Hepatocyte (in vitro differentiated cells): ENCODE measurements around the gene ALDH1A1. TPM values are rescaled to one million over a fixed set of nuclear protein-coding genes. Genes with fewer than 3 reads are reported as not detected.

Experiments
- DNase-seq: peaks from one replicate; pipeline ENCODE4 v3.0.0-alpha.2; 2016; ENCODE audit warnings: low spot score
- H2AFZ ChIP-seq: fragments of 200-600 bp; sonication (generic); 2 replicates; pipeline ENCODE4 v1.6.0; 2016; ENCODE audit warnings: antibody characterized with exemption, mild to moderate bottlenecking
- H3K27ac ChIP-seq: fragments of 200-600 bp; sonication (generic); 2 replicates; pipeline ENCODE4 v1.5.1; 2016; ENCODE audit warnings: mild to moderate bottlenecking
- H3K27me3 ChIP-seq: fragments of 200-600 bp; sonication (generic); 2 replicates; pipeline ENCODE4 v1.6.1; 2016
- H3K36me3 ChIP-seq: fragments of 200-600 bp; sonication (generic); replicated peaks from 2 replicates; pipeline ENCODE4 v1.5.1; 2016; ENCODE audit warnings: low read depth; ENCODE audit not compliant: insufficient read depth
- H3K4me1 ChIP-seq: fragments of 200-600 bp; sonication (generic); 2 replicates; pipeline ENCODE4 v1.5.1; 2016; ENCODE audit warnings: mild to moderate bottlenecking, moderate library complexity; ENCODE audit not compliant: insufficient read depth
- H3K4me2 ChIP-seq: fragments of 200-600 bp; sonication (generic); 2 replicates; pipeline ENCODE4 v1.6.0; 2016
- H3K4me3 ChIP-seq: fragments of 200-600 bp; sonication (generic); 2 replicates; pipeline ENCODE4 v1.5.1; 2016; ENCODE audit warnings: mild to moderate bottlenecking
- H3K79me2 ChIP-seq: fragments of 200-600 bp; sonication (generic); 2 replicates; pipeline ENCODE4 v1.6.0; 2017; ENCODE audit warnings: mild to moderate bottlenecking
- H3K9me2 ChIP-seq: fragments of 200-600 bp; sonication (generic); replicated peaks from 2 replicates; pipeline ENCODE4 v1.6.0; 2017; ENCODE audit warnings: mild to moderate bottlenecking; ENCODE audit not compliant: insufficient read depth
- H3K9me3 ChIP-seq: fragments of 200-600 bp; sonication (generic); 2 replicates; pipeline ENCODE4 v1.5.1; 2016; ENCODE audit warnings: low read depth, mild to moderate bottlenecking
- H4K20me1 ChIP-seq: fragments of 200-600 bp; sonication (generic); 2 replicates; pipeline ENCODE4 v1.6.0; 2016; ENCODE audit warnings: mild to moderate bottlenecking; ENCODE audit not compliant: insufficient read depth, poor library complexity, severe bottlenecking
- EZH2 ChIP-seq: fragments of 200-600 bp; sonication (generic); IDR thresholded peaks from 2 replicates; pipeline ENCODE4 v1.6.1; 2016; ENCODE audit warnings: antibody characterized with exemption, mild to moderate bottlenecking, borderline replicate concordance
- EZH2phosphoT487 ChIP-seq: fragments of 200-600 bp; sonication (generic); IDR thresholded peaks from one replicate; pipeline ENCODE4 v1.6.1; 2018; ENCODE audit warnings: antibody characterized with exemption, mild to moderate bottlenecking, low read depth, moderate library complexity; ENCODE audit not compliant: unreplicated experiment, severe bottlenecking
- WGBS: methylation state at CpG from one replicate; pipeline ENCODE4 v1.1.6; 2016; ENCODE audit warnings: low lambda C conversion rate; ENCODE audit errors: missing lambda C conversion rate; 5-methylcytosine and 5-hydroxymethylcytosine counted together
- polyA plus RNA-seq: library from polyadenylated mRNA; unstranded; fragments of >200 nt; fragmentation: Nextera tagmentation; extraction: Ambion mirVana; gene quantifications from 2 replicates; pipeline ENCODE4 v1.2.1, GENCODE V29; 2016
- total RNA-seq: library from RNA; depleted of rRNA; stranded (reverse); fragments of >200 nt; gene quantifications from 2 replicates; pipeline ENCODE4 v1.2.3, GENCODE V29; 2014
- TF ChIP-seq, protein P1 (sequence below): fragments of 200-600 bp; sonication (generic); IDR thresholded peaks from 2 replicates; pipeline ENCODE4 v1.5.1; 2016; ENCODE audit warnings: antibody characterized with exemption, mild to moderate bottlenecking; ENCODE audit not compliant: poor library complexity

ALDH1A1 gene
- total and polyA plus RNA-seq, 2 experiments from 2014 or later, result 243 to 529 TPM

DNA sequence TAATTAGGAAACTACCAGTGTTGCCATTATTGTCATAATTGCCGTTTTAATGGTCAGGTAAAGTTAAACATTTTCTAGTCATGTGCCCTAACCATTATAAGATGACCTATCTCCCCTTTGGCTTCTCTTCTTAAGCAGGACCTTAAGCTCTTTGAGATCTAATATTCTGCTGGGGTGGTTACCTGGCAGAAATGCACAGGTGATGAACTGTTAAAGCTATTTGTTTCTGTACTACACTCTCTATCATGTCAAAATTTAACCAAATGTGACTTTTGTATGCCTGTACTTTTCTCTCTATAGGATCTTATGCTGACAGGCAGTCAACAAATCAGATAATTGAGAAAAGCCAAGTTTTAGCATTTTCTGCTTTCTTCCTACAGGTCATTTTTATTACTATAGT is 23.3 kb downstream of the ALDH1A1 start:
- WGBS, result 93% methylated on average over 1 of the region's 1 CpG
- H3K4me1 ChIP-seq, result peaks cover 12% of the 10 kb centered on the region
- no peaks in the 10 kb centered on the region for H4K20me1 ChIP-seq
- DNase-seq, result no peak
- TF ChIP-seq EZH2 (no peak), EZH2phosphoT487 (no peak)
- TF ChIP-seq, protein P1, sequence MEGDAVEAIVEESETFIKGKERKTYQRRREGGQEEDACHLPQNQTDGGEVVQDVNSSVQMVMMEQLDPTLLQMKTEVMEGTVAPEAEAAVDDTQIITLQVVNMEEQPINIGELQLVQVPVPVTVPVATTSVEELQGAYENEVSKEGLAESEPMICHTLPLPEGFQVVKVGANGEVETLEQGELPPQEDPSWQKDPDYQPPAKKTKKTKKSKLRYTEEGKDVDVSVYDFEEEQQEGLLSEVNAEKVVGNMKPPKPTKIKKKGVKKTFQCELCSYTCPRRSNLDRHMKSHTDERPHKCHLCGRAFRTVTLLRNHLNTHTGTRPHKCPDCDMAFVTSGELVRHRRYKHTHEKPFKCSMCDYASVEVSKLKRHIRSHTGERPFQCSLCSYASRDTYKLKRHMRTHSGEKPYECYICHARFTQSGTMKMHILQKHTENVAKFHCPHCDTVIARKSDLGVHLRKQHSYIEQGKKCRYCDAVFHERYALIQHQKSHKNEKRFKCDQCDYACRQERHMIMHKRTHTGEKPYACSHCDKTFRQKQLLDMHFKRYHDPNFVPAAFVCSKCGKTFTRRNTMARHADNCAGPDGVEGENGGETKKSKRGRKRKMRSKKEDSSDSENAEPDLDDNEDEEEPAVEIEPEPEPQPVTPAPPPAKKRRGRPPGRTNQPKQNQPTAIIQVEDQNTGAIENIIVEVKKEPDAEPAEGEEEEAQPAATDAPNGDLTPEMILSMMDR, result no peak
- H3K27me3 ChIP-seq, result no peaks in the 10 kb centered on the region
- no peaks in the 10 kb centered on the region for H3K36me3 ChIP-seq
- no peak overlapping the region for H2AFZ ChIP-seq
- H3K27ac ChIP-seq, result no peak overlapping the region
- no peak overlapping the region for H3K4me2 ChIP-seq
- no peaks in the 10 kb centered on the region for H3K9me2 ChIP-seq
- no peak overlapping the region for H3K4me3 ChIP-seq
- H3K9me3 ChIP-seq, result no peaks in the 10 kb centered on the region
- H3K79me2 ChIP-seq, result peaks cover 10% of the 10 kb centered on the region

DNA sequence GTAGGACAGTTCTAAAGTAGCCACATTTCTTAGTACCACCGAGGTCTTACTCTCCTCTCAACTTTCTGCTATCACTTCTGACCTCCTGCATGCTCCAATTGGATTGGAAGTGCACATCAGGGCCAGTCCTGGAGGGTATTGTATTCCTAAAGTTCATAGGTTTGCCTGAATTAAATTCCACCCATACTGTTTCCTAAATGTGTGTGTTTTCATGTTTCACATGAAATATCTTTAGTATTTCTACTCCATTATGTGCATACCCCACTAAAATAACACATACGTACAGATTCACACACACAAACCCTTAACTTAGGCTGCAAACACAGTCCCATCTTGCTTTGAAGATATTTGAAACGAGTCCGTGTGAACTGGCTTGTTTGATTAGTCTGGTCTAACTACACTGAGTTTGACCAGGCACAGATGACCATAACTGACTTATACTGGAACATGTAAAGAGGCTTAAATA is 24.8 kb downstream of the ALDH1A1 start:
- WGBS, result 81% methylated on average over 4 of the region's 4 CpGs
- no peak overlapping the region for H3K27ac ChIP-seq
- TF ChIP-seq EZH2 (no peak), EZH2phosphoT487 (no peak)
- TF ChIP-seq, protein P1, result no peak

DNA sequence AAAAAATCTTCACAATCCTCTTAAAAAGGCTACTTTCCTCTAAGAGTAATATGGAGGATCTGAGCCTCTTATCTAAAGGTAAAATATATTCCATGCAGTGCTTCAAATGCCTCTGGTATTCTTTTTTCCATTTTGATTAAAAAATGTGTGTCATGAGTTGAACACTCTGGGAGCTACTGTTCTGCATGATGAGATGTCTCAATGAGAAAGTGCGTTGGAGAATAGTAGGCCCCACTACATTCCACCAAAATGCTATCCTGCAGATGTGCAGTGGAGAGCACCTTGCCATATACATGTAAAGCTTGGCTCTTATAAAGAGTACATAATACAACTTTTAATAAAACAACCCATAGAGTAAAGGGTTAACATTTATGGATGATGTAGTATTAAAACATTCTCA is 26.3 kb downstream of the ALDH1A1 start:
- Histone ChIP-seq H3K27ac (no peak overlapping the region), H3K4me1 (peaks cover 8% of the 10 kb centered on the region), H3K4me3 (no peak overlapping the region), H3K9me2 (no peaks in the 10 kb centered on the region), H3K4me2 (no peak overlapping the region), H4K20me1 (no peaks in the 10 kb centered on the region), H3K79me2 (peaks cover 7% of the 10 kb centered on the region), H3K36me3 (no peaks in the 10 kb centered on the region), H3K9me3 (no peaks in the 10 kb centered on the region), H3K27me3 (no peaks in the 10 kb centered on the region), H2AFZ (no peak overlapping the region)
- TF ChIP-seq EZH2phosphoT487, result no peak
- no peak for TF ChIP-seq EZH2
- TF ChIP-seq, protein P1, result no peak
- 100% methylated on average over 1 of the region's 1 CpG for WGBS
- no peak for DNase-seq

More for the DNA sequence above, 24.8 kb downstream of the ALDH1A1 start:
- H3K9me3 ChIP-seq, result no peaks in the 10 kb centered on the region
- H3K4me3 ChIP-seq, result no peak overlapping the region
- H3K9me2 ChIP-seq, result no peaks in the 10 kb centered on the region
- no peaks in the 10 kb centered on the region for H3K36me3 ChIP-seq
- H4K20me1 ChIP-seq, result no peaks in the 10 kb centered on the region
- peaks cover 12% of the 10 kb centered on the region for H3K4me1 ChIP-seq
- H2AFZ ChIP-seq, result no peak overlapping the region
- H3K27me3 ChIP-seq, result no peaks in the 10 kb centered on the region
- H3K4me2 ChIP-seq, result no peak overlapping the region
- no peak for DNase-seq
- peaks cover 8% of the 10 kb centered on the region for H3K79me2 ChIP-seq

DNA sequence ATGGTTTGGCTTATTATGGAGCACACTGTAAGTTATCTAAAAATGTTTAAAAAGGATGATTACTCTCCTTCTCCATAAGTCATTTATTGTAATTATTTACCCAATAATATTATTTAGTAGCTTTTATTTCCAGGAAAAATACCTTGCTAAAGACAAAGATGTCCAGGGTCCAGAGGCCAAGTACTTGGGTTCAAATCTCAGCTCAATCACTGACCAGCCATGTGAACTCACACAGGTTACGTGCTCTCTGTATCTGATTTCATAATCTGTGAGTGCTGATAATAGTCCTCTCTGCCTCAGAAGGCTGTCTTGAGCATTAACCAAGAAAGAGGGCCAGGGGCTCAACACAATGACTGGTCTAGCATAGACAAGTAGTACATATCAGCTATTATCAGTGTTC is 27.0 kb downstream of the ALDH1A1 start:
- Histone ChIP-seq H3K79me2 (peaks cover 2% of the 10 kb centered on the region), H2AFZ (no peak overlapping the region), H3K4me3 (no peak overlapping the region), H3K4me2 (no peak overlapping the region), H3K4me1 (peaks cover 6% of the 10 kb centered on the region), H3K9me3 (no peaks in the 10 kb centered on the region), H3K36me3 (no peaks in the 10 kb centered on the region), H3K9me2 (no peaks in the 10 kb centered on the region), H3K27me3 (no peaks in the 10 kb centered on the region), H4K20me1 (no peaks in the 10 kb centered on the region), H3K27ac (no peak overlapping the region)
- no peak for DNase-seq
- WGBS, result 86% methylated on average over 1 of the region's 1 CpG
- TF ChIP-seq EZH2, result no peak
- TF ChIP-seq EZH2phosphoT487, result no peak
- TF ChIP-seq, protein P1, result no peak
